ENCODE results near the gene SRD5A1.

Gene SRD5A1

GRCh38 chr5:6591671-6592288, 41.5 kb upstream of the SRD5A1 start:
- DNase-seq (ENCODE audit: low spot score), result no peak
- no CpG with 5 or more reads among the region's 12 CpGs for WGBS, 2 donors (ENCODE audit: extremely low coverage in 2 of 2, insufficient read length in 2 of 2, insufficient replicate concordance in 1 of 2)

DNA sequence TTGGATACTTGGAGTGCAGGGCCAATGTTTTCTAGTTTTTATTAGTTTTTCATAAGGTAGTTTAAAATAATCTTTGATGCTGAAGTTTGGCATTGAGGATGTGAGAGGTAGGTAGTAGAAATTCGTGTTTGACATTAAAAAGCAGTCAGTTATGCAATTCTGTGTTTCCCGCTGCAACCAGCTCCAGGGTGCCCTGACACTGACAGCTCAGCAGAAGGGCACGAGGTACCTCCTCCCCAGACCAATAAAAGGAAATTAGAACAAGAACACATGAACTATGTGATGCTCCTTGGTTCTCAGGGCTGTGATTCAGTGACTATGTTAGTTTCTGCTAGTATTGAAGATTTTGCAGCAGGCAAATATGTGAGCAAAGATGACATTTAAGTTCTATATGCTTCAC, 40.6 kb upstream of the SRD5A1 start:
- no peak overlapping the region for H3K4me3 ChIP-seq (ENCODE audit: low read length in 2 of 2)
- H3K36me3 ChIP-seq (replicated peaks in 1 of 2; ENCODE audit: control insufficient read depth in 2 of 2, insufficient read depth in 2 of 2, low read length in 2 of 2), result peaks cover 5 to 19% of the 10 kb centered on the region in 2 donors
- no peak overlapping the region for H4K8ac ChIP-seq (ENCODE audit: low read depth, low read length)
- no peaks in the 10 kb centered on the region for H3K27me3 ChIP-seq (ENCODE audit: control insufficient read depth in 3 of 3, insufficient read depth in 3 of 3, low read depth in 1 of 3, low read length in 3 of 3)
- H4K91ac ChIP-seq (ENCODE audit: low read depth, low read length, poor library complexity), result no peak overlapping the region
- H2BK15ac ChIP-seq (ENCODE audit: low read length), result no peak overlapping the region
- no peak overlapping the region for H2AFZ ChIP-seq (ENCODE audit: low read length)
- no peak overlapping the region for H2BK12ac ChIP-seq (ENCODE audit: low read length)
- H3K79me1 ChIP-seq (ENCODE audit: low read depth, low read length), result no peaks in the 10 kb centered on the region
- H3K4me1 ChIP-seq (ENCODE audit: control insufficient read depth in 2 of 2, insufficient read depth in 1 of 2, low read depth in 1 of 2, low read length in 2 of 2), result no peaks in the 10 kb centered on the region
- no peaks in the 10 kb centered on the region for H3K9me3 ChIP-seq (replicated peaks in 1 of 2; ENCODE audit: control insufficient read depth in 2 of 2, insufficient read depth in 1 of 2, low read depth in 1 of 2, low read length in 2 of 2)
- no peak for DNase-seq (ENCODE audit: low spot score)
- H3K4ac ChIP-seq (ENCODE audit: low read length), result no peak overlapping the region
- no peak overlapping the region for H2AK5ac ChIP-seq (ENCODE audit: low read depth, low read length)
- H3K9ac ChIP-seq (ENCODE audit: low read depth, low read length, poor library complexity), result no peak overlapping the region
- no peak overlapping the region for H3K4me2 ChIP-seq (ENCODE audit: insufficient read depth, low read length, poor library complexity, severe bottlenecking)
- 100% methylated on average over 1 of the region's 3 CpGs; no CpG with 5 or more reads in 1 of the 2 donors for WGBS, 2 donors (ENCODE audit: extremely low coverage in 2 of 2, insufficient read length in 2 of 2, insufficient replicate concordance in 1 of 2)
- no peak overlapping the region for H2BK120ac ChIP-seq (ENCODE audit: low read depth, low read length)
- no peak overlapping the region for H3K23ac ChIP-seq (ENCODE audit: low read depth, low read length, poor library complexity)
- no peak overlapping the region for H2BK5ac ChIP-seq (ENCODE audit: low read length)
- no peak overlapping the region for H3K18ac ChIP-seq (ENCODE audit: low read length)
- no peak overlapping the region for H3K14ac ChIP-seq (ENCODE audit: low read length)
- no peak overlapping the region for H3K27ac ChIP-seq (replicated peaks; ENCODE audit: low read length)

More at GRCh38 chr5:6591671-6592288, 41.5 kb upstream of the SRD5A1 start:
- Histone ChIP-seq H3K36me3 (replicated peaks in 1 of 2; ENCODE audit: control insufficient read depth in 2 of 2, insufficient read depth in 2 of 2, low read length in 2 of 2) (peaks cover 3 to 11% of the 10 kb centered on the region in 2 donors), H2AK5ac (ENCODE audit: low read depth, low read length) (no peak overlapping the region), H2BK5ac (ENCODE audit: low read length) (no peak overlapping the region), H3K18ac (ENCODE audit: low read length) (no peak overlapping the region), H3K4me2 (ENCODE audit: insufficient read depth, low read length, poor library complexity, severe bottlenecking) (no peak overlapping the region), H3K4me3 (ENCODE audit: low read length in 2 of 2) (no peak overlapping the region), H4K91ac (ENCODE audit: low read depth, low read length, poor library complexity) (no peak overlapping the region), H2BK12ac (ENCODE audit: low read length) (no peak overlapping the region), H3K23ac (ENCODE audit: low read depth, low read length, poor library complexity) (no peak overlapping the region), H3K4me1 (ENCODE audit: control insufficient read depth in 2 of 2, insufficient read depth in 1 of 2, low read depth in 1 of 2, low read length in 2 of 2) (no peaks in the 10 kb centered on the region), H3K9me3 (replicated peaks in 1 of 2; ENCODE audit: control insufficient read depth in 2 of 2, insufficient read depth in 1 of 2, low read depth in 1 of 2, low read length in 2 of 2) (no peaks in the 10 kb centered on the region), H3K27ac (replicated peaks; ENCODE audit: low read length) (no peak overlapping the region), H2BK15ac (ENCODE audit: low read length) (no peak overlapping the region), H3K79me1 (ENCODE audit: low read depth, low read length) (no peaks in the 10 kb centered on the region), H3K4ac (ENCODE audit: low read length) (no peak overlapping the region), H4K8ac (ENCODE audit: low read depth, low read length) (no peak overlapping the region), H2AFZ (ENCODE audit: low read length) (no peak overlapping the region), H3K27me3 (ENCODE audit: control insufficient read depth in 3 of 3, insufficient read depth in 3 of 3, low read depth in 1 of 3, low read length in 3 of 3) (no peaks in the 10 kb centered on the region), H3K9ac (ENCODE audit: low read depth, low read length, poor library complexity) (no peak overlapping the region), H3K14ac (ENCODE audit: low read length) (no peak overlapping the region), H2BK120ac (ENCODE audit: low read depth, low read length) (no peak overlapping the region)

DNA sequence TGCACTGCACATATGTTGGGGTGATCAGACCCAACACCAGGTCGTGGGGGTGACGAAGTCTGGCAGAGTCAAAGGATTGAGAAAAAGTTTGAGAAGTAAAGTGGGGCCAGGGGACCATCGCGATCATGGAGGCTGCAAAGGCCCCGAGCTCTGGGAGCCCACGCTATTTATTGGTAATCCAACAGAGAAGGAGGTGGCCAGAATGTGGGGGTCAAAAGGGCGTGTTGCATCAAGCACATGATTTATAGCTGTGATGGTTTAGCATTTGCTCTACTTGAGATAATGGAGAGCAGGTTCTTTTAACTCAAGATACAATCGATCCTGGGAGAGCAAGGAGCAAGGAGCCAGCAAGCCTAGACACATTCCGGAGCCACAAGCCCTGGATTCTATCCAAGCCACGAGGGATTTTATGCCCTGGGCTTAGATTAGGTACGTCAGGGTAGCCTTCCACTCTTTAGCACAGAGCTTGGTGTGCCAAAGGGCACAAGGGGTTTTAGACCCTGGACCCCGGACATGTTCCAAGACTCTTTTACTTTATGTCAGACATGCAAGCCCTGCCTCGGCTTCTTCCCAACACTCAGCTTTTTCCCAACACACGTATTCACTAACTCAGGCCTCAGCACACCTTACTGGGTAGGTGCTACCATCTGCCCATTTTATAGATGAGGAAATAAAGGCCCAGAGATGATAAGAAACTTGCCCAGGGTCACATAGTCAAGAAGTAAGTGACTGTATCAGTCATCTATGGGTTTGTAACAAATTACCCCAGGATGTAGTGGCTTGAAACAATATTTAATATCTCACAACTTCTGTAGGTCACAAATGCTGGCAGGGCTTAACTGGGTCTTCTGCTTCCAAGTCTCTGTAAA, 39.9 kb upstream of the SRD5A1 start:
- no peak overlapping the region for H3K14ac ChIP-seq (ENCODE audit: low read length)
- H3K4me2 ChIP-seq (ENCODE audit: insufficient read depth, low read length, poor library complexity, severe bottlenecking), result no peak overlapping the region
- no peak overlapping the region for H3K27ac ChIP-seq (replicated peaks; ENCODE audit: low read length)
- no peak overlapping the region for H4K91ac ChIP-seq (ENCODE audit: low read depth, low read length, poor library complexity)
- H4K8ac ChIP-seq (ENCODE audit: low read depth, low read length), result no peak overlapping the region
- no peaks in the 10 kb centered on the region for H3K27me3 ChIP-seq (ENCODE audit: control insufficient read depth in 3 of 3, insufficient read depth in 3 of 3, low read depth in 1 of 3, low read length in 3 of 3)
- H2BK5ac ChIP-seq (ENCODE audit: low read length), result no peak overlapping the region
- peaks cover 7 to 27% of the 10 kb centered on the region in 2 donors for H3K36me3 ChIP-seq (replicated peaks in 1 of 2; ENCODE audit: control insufficient read depth in 2 of 2, insufficient read depth in 2 of 2, low read length in 2 of 2)
- no peak overlapping the region for H2AK5ac ChIP-seq (ENCODE audit: low read depth, low read length)
- no peak overlapping the region for H3K4me3 ChIP-seq (ENCODE audit: low read length in 2 of 2)
- no peak overlapping the region for H3K18ac ChIP-seq (ENCODE audit: low read length)
- H3K79me1 ChIP-seq (ENCODE audit: low read depth, low read length), result no peaks in the 10 kb centered on the region
- DNase-seq (ENCODE audit: low spot score), result no peak
- H3K9me3 ChIP-seq (replicated peaks in 1 of 2; ENCODE audit: control insufficient read depth in 2 of 2, insufficient read depth in 1 of 2, low read depth in 1 of 2, low read length in 2 of 2), result no peaks in the 10 kb centered on the region
- no peak overlapping the region for H3K4ac ChIP-seq (ENCODE audit: low read length)
- H2AFZ ChIP-seq (ENCODE audit: low read length), result no peak overlapping the region
- H3K23ac ChIP-seq (ENCODE audit: low read depth, low read length, poor library complexity), result no peak overlapping the region
- no peaks in the 10 kb centered on the region for H3K4me1 ChIP-seq (ENCODE audit: control insufficient read depth in 2 of 2, insufficient read depth in 1 of 2, low read depth in 1 of 2, low read length in 2 of 2)
- WGBS, 2 donors (ENCODE audit: extremely low coverage in 2 of 2, insufficient read length in 2 of 2, insufficient replicate concordance in 1 of 2), result no CpG with 5 or more reads among the region's 14 CpGs
- H3K9ac ChIP-seq (ENCODE audit: low read depth, low read length, poor library complexity), result no peak overlapping the region
- no peak overlapping the region for H2BK12ac ChIP-seq (ENCODE audit: low read length)
- H2BK120ac ChIP-seq (ENCODE audit: low read depth, low read length), result no peak overlapping the region
- no peak overlapping the region for H2BK15ac ChIP-seq (ENCODE audit: low read length)

- Histone ChIP-seq H3K4me2 (ENCODE audit: insufficient read depth, low read length, poor library complexity, severe bottlenecking) (no peak overlapping the region), H3K27ac (replicated peaks; ENCODE audit: low read length) (no peak overlapping the region), H2BK12ac (ENCODE audit: low read length) (no peak overlapping the region), H4K8ac (ENCODE audit: low read depth, low read length) (no peak overlapping the region), H3K36me3 (replicated peaks in 1 of 2; ENCODE audit: control insufficient read depth in 2 of 2, insufficient read depth in 2 of 2, low read length in 2 of 2) (peaks cover 11 to 34% of the 10 kb centered on the region in 2 donors), H2BK5ac (ENCODE audit: low read length) (no peak overlapping the region), H3K23ac (ENCODE audit: low read depth, low read length, poor library complexity) (no peak overlapping the region), H3K4me3 (ENCODE audit: low read length in 2 of 2) (no peak overlapping the region), H3K4ac (ENCODE audit: low read length) (no peak overlapping the region), H4K91ac (ENCODE audit: low read depth, low read length, poor library complexity) (no peak overlapping the region), H3K4me1 (ENCODE audit: control insufficient read depth in 2 of 2, insufficient read depth in 1 of 2, low read depth in 1 of 2, low read length in 2 of 2) (no peaks in the 10 kb centered on the region), H3K9me3 (replicated peaks in 1 of 2; ENCODE audit: control insufficient read depth in 2 of 2, insufficient read depth in 1 of 2, low read depth in 1 of 2, low read length in 2 of 2) (no peaks in the 10 kb centered on the region), H3K9ac (ENCODE audit: low read depth, low read length, poor library complexity) (no peak overlapping the region), H2BK15ac (ENCODE audit: low read length) (no peak overlapping the region), H2AFZ (ENCODE audit: low read length) (no peak overlapping the region), H3K27me3 (ENCODE audit: control insufficient read depth in 3 of 3, insufficient read depth in 3 of 3, low read depth in 1 of 3, low read length in 3 of 3) (no peaks in the 10 kb centered on the region), H2BK120ac (ENCODE audit: low read depth, low read length) (no peak overlapping the region), H3K18ac (ENCODE audit: low read length) (no peak overlapping the region), H3K79me1 (ENCODE audit: low read depth, low read length) (no peaks in the 10 kb centered on the region), H3K14ac (ENCODE audit: low read length) (no peak overlapping the region), H2AK5ac (ENCODE audit: low read depth, low read length) (no peak overlapping the region)
- WGBS, 2 donors (ENCODE audit: extremely low coverage in 2 of 2, insufficient read length in 2 of 2, insufficient replicate concordance in 1 of 2), result no CpG with 5 or more reads among the region's 6 CpGs
- no peak for DNase-seq (ENCODE audit: low spot score)
Observed at GRCh38 chr5:6594066-6594465, 39.2 kb upstream of the SRD5A1 start.
